Osteoblast (primary cell): ENCODE measurements around the gene CNKSR2. TPM values are rescaled to one million over a fixed set of nuclear protein-coding genes. Genes with fewer than 3 reads are reported as not detected.

Experiments used
- DNase-seq: peaks from one replicate; pipeline ENCODE4 v3.0.0; 2011; ENCODE audit warnings: low spot score, mixed read lengths; ENCODE audit not compliant: insufficient read length; ENCODE audit errors: missing footprints
- H2AFZ ChIP-seq: 2 replicates; pipeline ENCODE4 v1.6.0; 2011; ENCODE audit warnings: mild to moderate bottlenecking, low read length
- H3K27ac ChIP-seq: 2 replicates; pipeline ENCODE4 v1.5.1; 2011; ENCODE audit warnings: mild to moderate bottlenecking, low read depth, low read length, moderate library complexity
- H3K27me3 ChIP-seq: 2 replicates; pipeline ENCODE4 v1.6.0; 2012; ENCODE audit warnings: mild to moderate bottlenecking, control low read depth, inconsistent platforms, low read length, moderate library complexity; ENCODE audit not compliant: insufficient read depth
- H3K36me3 ChIP-seq: 2 replicates; pipeline ENCODE4 v1.5.1; 2011; ENCODE audit warnings: mild to moderate bottlenecking, low read length, control low read depth, moderate library complexity; ENCODE audit not compliant: insufficient read depth
- H3K4me1 ChIP-seq: 2 replicates; pipeline ENCODE4 v1.5.1; 2011; ENCODE audit warnings: mild to moderate bottlenecking, low read length, control low read depth, moderate library complexity; ENCODE audit not compliant: insufficient read depth
- H3K4me2 ChIP-seq: 2 replicates; pipeline ENCODE4 v1.6.0; 2011; ENCODE audit warnings: mild to moderate bottlenecking, low read length; ENCODE audit not compliant: insufficient read depth
- H3K4me3 ChIP-seq: fragments of 200-600 bp; sonication (generic); 3 replicates; pipeline ENCODE4 v1.5.1; 2012; ENCODE audit warnings: mild to moderate bottlenecking, low read length, inconsistent platforms; ENCODE audit not compliant: insufficient read depth
- H3K79me2 ChIP-seq: 2 replicates; pipeline ENCODE4 v1.6.0; 2012; ENCODE audit warnings: mild to moderate bottlenecking, low read length, control low read depth, inconsistent platforms; ENCODE audit not compliant: insufficient read depth
- H3K9me3 ChIP-seq: 2 replicates; pipeline ENCODE4 v1.5.1; 2011; ENCODE audit warnings: low read depth, low read length, control low read depth
- H4K20me1 ChIP-seq: 2 replicates; pipeline ENCODE4 v1.6.0; 2012; ENCODE audit warnings: mild to moderate bottlenecking, low read length, control low read depth; ENCODE audit not compliant: insufficient read depth
- CTCF ChIP-seq: IDR thresholded peaks from 2 replicates; pipeline ENCODE4 v1.5.1; 2011; ENCODE audit warnings: mild to moderate bottlenecking, low read depth, low read length, moderate library complexity; ENCODE audit errors: extremely low read depth
- total RNA-seq: library from RNA; depleted of rRNA; stranded (reverse); fragments of >200 nt; gene quantifications from 2 replicates; pipeline ENCODE4 v1.2.3, GENCODE V29; 2012

Gene CNKSR2
- total RNA-seq, 1 donor, result 1.8 TPM

- no peak for TF ChIP-seq CTCF
- H3K4me3 ChIP-seq, result no peak overlapping the region
- no peaks in the 10 kb centered on the region for H3K36me3 ChIP-seq
- DNase-seq, result no peak
- no peaks in the 10 kb centered on the region for H3K27me3 ChIP-seq
- H3K4me1 ChIP-seq, result no peaks in the 10 kb centered on the region
- H4K20me1 ChIP-seq, result no peaks in the 10 kb centered on the region
- no peak overlapping the region for H3K4me2 ChIP-seq
- H3K27ac ChIP-seq, result no peak overlapping the region
- no peak overlapping the region for H2AFZ ChIP-seq
- no peaks in the 10 kb centered on the region for H3K79me2 ChIP-seq
- H3K9me3 ChIP-seq, result no peaks in the 10 kb centered on the region
These were observed 190.8 kb downstream of the CNKSR2 start for GRCh38 chrX:21565025-21565424.

GRCh38 chrX:21574793-21575192 lies 200.6 kb downstream of the CNKSR2 start:
- H2AFZ ChIP-seq, result no peak overlapping the region
- H3K4me2 ChIP-seq, result no peak overlapping the region
- no peaks in the 10 kb centered on the region for H3K36me3 ChIP-seq
- no peak for DNase-seq
- no peaks in the 10 kb centered on the region for H3K27me3 ChIP-seq
- no peak for TF ChIP-seq CTCF
- no peaks in the 10 kb centered on the region for H3K4me1 ChIP-seq
- no peak overlapping the region for H3K4me3 ChIP-seq
- no peaks in the 10 kb centered on the region for H3K79me2 ChIP-seq
- no peaks in the 10 kb centered on the region for H4K20me1 ChIP-seq
- no peak overlapping the region for H3K27ac ChIP-seq
- H3K9me3 ChIP-seq, result no peaks in the 10 kb centered on the region

- Histone ChIP-seq H3K4me3 (no peak overlapping the region), H4K20me1 (no peaks in the 10 kb centered on the region), H3K4me2 (no peak overlapping the region), H3K79me2 (no peaks in the 10 kb centered on the region), H3K9me3 (no peaks in the 10 kb centered on the region), H3K36me3 (no peaks in the 10 kb centered on the region), H3K27ac (no peak overlapping the region), H3K4me1 (no peaks in the 10 kb centered on the region), H3K27me3 (no peaks in the 10 kb centered on the region), H2AFZ (no peak overlapping the region)
- TF ChIP-seq CTCF, result no peak
- no peak for DNase-seq
These were observed 207.3 kb downstream of the CNKSR2 start for GRCh38 chrX:21581479-21581878.

GRCh38 chrX:21586001-21586400 lies 211.8 kb downstream of the CNKSR2 start:
- DNase-seq, result no peak
- no peak overlapping the region for H2AFZ ChIP-seq
- no peaks in the 10 kb centered on the region for H3K36me3 ChIP-seq
- no peaks in the 10 kb centered on the region for H3K4me1 ChIP-seq
- no peaks in the 10 kb centered on the region for H3K27me3 ChIP-seq
- no peak for TF ChIP-seq CTCF
- H3K4me3 ChIP-seq, result no peak overlapping the region
- no peaks in the 10 kb centered on the region for H4K20me1 ChIP-seq
- no peaks in the 10 kb centered on the region for H3K9me3 ChIP-seq
- H3K4me2 ChIP-seq, result no peak overlapping the region
- no peak overlapping the region for H3K27ac ChIP-seq
- no peaks in the 10 kb centered on the region for H3K79me2 ChIP-seq
